A549 (cell line): ENCODE measurements around the gene MANSC4.

Source experiments
- BHLHE40 ChIP-seq: IDR thresholded peaks from 2 replicates; pipeline ENCODE4 v1.6.1; 2012; ENCODE audit warnings: low read depth, low read length, inconsistent platforms
- CHD2 ChIP-seq: fragments of 150-350 bp; IDR thresholded peaks from 2 replicates; pipeline ENCODE4 v1.6.1; 2014; ENCODE audit warnings: low read length; ENCODE audit not compliant: partially characterized antibody
- CTCF ChIP-seq: fragments of >200 bp; sonication (Bioruptor Twin); formaldehyde crosslinking; IDR thresholded peaks from 3 replicates; pipeline ENCODE4 v1.5.1; 2016
- ELK1 ChIP-seq: fragments of 150-350 bp; IDR thresholded peaks from 2 replicates; pipeline ENCODE4 v1.6.1; 2014; ENCODE audit warnings: low read depth, mild to moderate bottlenecking, low read length
- EP300 ChIP-seq, 2 experiments: fragments of >200 bp; sonication (Bioruptor Twin); formaldehyde crosslinking; IDR thresholded peaks; 2 replicates in 1 of 2; 3 replicates in 1 of 2; pipeline ENCODE4 v1.6.1; 2016 to 2017
- HDAC2 ChIP-seq: fragments of 200-600 bp; sonication (generic); IDR thresholded peaks from 2 replicates; pipeline ENCODE4 v1.6.1; 2016
- MAX ChIP-seq: IDR thresholded peaks from 2 replicates; pipeline ENCODE4 v1.6.1; 2012
- POLR2A ChIP-seq: IDR thresholded peaks from 2 replicates; pipeline ENCODE4 v1.6.1; 2012; ENCODE audit warnings: mild to moderate bottlenecking, low read length
- RAD21 ChIP-seq, 2 experiments: fragments of >200 bp in 1 of 2; sonication (Bioruptor Twin) in 1 of 2; formaldehyde crosslinking in 1 of 2; IDR thresholded peaks in 1 of 2; conservative IDR thresholded peaks in 1 of 2; 2 replicates in 1 of 2; 3 replicates in 1 of 2; pipeline ENCODE4 v1.6.1; 2012 to 2018; ENCODE audit warnings: inconsistent platforms in 1 of 2
- RFX5 ChIP-seq: fragments of 450-650 bp; IDR thresholded peaks from 2 replicates; pipeline ENCODE4 v1.7.1; 2014; ENCODE audit warnings: antibody characterized with exemption, mild to moderate bottlenecking, moderate library complexity

- TF ChIP-seq RFX5 (no peak), POLR2A (no peak), CTCF (no peak), ELK1 (no peak), RAD21 (conservative IDR thresholded peaks at IDR 0.05 in 1 of 2, IDR thresholded peaks at IDR 0.05 in 1 of 2) (no peak), EP300 (IDR thresholded peaks at IDR 0.05) (no peak), BHLHE40 (no peak), HDAC2 (no peak), CHD2 (no peak), MAX (no peak)
Observed at GRCh38 chr12:27814411-27814810, 34.4 kb upstream of the MANSC4 start.
